G401.6 (cell line): ENCODE data around the gene PRKD2.

Source experiments
- FAIRE-seq: peaks from 2 replicates; lab custom pipeline; 2012; peaks lifted over from hg19 to GRCh38; lab: Jason Lieb, UNC

The PRKD2 gene

DNA sequence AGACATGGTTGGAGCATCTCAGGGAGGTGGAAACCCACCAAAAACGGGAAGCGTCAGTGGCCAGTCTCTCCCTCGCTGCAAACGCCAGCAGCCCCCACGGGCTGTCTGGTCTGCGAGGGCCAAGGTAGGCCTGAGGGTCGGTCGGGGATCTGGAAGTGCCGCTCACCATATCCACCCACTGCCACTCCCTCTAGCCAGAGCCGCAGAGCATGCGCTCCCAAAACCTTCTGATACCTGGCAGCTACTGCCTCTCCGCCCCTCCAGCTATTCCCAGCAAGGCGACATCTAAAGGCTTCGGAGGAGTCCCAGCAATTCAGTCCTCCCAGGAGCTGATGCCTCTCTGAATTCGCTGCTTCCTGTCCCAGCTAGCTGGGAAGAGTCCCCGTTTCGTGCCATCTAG lies 24.5 kb upstream of the PRKD2 start:
- FAIRE-seq: no peak

GRCh38 chr19:46739290-46739771 lies 22.4 kb upstream of the PRKD2 start:
- FAIRE-seq: no peak

GRCh38 chr19:46737761-46738171 lies 20.9 kb upstream of the PRKD2 start:
- no peak for FAIRE-seq

- FAIRE-seq: no peak
Observed at GRCh38 chr19:46737298-46737654, 20.4 kb upstream of the PRKD2 start.

DNA sequence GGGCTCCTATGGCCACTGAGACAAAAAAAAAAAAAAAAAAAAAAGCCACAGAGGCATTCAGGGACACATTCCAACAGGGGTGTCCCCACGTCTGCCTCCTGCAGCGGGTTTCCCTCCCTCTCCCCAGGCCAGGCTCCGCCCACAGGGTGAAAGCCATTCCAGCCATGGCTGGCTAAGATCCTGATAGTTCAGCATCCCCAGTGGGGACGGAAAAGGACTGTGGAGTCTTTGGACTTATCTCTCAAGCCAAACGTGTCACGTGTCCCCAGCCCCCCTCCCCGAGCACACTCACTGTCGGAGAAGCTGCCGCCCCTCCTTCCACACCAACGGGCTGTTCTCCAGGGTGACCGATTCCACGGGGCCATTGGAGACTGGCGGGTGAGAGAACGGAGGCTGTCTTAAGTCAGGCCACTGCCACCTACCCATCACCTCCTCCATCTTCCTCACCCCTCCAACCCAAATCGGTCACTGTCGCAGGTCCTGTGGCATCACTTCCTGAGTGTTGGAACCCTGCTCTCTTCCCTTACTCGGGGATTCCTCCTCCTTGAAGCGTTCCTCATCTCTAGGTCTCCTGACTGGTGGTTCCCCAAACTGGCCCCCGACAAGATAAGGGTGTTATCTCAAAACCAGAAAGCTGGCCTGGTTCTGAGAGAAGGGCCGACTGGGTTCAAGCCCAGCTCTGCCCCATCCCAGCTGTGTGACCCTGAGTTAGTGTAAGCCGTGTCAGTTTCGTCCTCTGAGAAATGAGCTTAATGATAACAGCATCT lies 19.8 kb upstream of the PRKD2 start:
- no peak for FAIRE-seq

DNA sequence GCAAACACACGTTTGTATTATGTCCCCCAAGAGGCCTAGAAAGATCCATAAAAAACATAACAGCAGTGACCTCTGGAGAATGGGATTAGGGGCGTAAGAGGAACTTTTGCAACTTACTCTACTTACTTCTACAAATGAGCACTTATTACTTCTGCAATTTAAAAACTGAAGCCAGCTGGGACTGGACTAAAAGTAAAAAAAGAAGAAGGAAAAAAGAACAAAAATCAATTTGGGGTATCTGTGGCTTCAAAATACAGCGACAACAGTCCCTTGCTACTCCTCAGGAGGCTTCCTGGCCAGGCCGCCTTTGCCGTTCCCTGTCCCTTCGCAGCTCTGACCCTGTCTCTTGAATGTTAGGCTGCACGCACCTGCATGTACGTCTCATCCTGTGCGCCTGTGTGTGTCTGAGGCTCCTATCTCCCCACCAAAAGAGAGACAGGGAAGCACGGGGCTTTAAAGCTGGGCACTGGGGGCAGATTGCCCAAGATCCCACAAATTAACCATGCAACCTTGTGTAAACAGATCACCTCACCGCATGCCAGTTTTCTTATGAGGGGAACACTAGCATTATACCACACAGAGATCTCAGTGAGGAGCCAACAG lies 16.9 kb upstream of the PRKD2 start:
- FAIRE-seq: no peak

DNA sequence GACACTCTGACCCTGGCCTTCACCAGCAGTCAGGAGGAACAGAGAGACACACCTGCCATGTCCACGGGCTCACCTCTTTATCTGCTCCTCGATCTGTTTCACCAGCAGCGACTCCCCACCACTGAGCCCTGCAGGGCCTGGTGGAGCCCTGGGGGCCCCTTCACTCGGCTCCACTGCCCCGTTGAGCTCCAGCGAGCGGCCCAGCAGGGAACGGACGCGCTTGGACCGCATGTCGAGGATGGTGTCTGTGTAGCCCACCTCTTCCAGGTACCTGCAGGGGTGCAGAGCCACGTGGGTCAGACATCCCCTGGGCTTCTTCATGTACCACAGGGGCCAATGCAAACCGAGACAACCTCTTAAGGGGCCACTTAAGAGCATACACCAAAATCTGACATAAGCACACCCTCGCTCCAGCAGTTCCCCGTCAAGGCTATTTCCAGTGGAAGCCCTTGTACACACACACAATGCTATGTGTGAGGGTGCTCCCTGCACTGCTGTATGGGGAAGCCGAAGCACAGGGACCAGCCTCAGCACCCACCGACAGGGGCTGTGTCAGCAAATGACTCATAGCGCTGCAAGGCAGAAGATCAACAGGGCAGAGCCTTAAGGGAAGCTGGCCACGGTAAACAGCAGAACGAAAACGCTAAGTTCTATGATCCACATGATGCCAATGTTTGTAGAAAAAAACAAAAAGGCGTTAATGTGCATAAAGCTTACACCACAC lies 16.2 kb upstream of the PRKD2 start:
- no peak for FAIRE-seq

GRCh38 chr19:46732172-46732938 lies 15.4 kb upstream of the PRKD2 start:
- FAIRE-seq: no peak

DNA sequence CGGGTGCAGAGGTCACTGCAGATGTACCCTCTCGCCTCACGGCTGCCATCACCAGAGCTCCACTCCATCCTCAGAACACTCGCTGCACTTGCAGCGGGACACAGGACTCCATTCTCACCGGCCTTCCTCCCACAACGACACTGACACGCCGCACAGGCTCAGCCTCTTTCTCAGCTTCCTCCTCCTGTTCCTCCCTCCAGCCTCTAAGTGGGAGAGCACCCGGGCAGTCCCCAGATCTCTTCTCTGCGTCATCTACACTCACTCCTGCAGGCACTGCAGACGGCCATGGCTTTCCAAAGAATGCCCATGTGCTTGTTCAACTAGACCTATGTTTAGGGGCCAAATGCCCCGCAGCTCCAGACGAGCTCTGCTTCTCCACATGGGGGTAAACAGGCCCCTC lies 14.7 kb upstream of the PRKD2 start:
- FAIRE-seq: no peak

DNA sequence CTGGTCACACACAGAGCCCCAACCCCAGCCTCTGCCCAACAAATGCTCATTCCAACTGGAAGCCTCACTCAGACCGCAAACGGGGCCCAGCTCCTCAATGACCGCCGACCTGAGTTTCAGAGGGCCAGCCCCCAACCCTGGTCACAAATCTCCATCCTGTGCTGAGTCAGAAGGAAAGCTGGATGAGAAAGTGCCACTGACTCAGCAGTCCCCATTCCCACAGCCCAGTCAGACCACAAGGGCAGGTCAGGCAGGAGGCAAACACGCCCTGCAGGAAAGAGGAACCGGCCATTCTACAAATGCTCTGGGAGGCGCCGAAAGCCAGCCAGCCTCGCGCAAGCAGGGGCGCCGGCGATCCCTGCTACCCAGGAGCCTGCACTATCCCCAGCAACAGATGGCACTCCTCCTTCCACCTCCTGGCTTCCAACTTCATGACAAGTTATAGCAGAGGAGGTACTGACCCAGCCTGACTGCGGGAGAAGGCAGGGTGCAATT lies 14.1 kb upstream of the PRKD2 start:
- no peak for FAIRE-seq

GRCh38 chr19:46730595-46730994 lies 13.7 kb upstream of the PRKD2 start:
- FAIRE-seq: no peak

- no peak for FAIRE-seq
Observed at GRCh38 chr19:46730187-46730586, 13.3 kb upstream of the PRKD2 start.

DNA sequence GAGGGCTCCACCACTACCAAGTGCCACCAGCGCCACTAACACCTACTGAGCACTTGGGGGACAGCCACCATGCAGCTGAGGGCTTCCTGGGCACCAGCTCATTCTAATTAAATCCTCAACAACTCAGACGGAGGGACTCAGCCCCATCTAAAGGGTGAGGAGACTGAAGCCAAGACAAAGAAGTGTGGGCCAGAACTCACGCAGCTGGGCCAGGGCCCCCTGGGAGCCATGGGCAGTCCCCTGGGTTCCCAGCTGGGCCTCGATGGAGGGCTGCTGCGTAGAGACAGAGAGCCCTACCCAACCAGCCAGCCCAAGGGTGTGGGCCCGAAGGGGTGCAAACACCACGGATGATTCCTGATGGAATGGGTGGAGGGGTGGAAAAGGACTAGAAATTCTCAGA lies 12.8 kb upstream of the PRKD2 start:
- no peak for FAIRE-seq

- FAIRE-seq: no peak
Observed at GRCh38 chr19:46728693-46729339, 11.9 kb upstream of the PRKD2 start.

DNA sequence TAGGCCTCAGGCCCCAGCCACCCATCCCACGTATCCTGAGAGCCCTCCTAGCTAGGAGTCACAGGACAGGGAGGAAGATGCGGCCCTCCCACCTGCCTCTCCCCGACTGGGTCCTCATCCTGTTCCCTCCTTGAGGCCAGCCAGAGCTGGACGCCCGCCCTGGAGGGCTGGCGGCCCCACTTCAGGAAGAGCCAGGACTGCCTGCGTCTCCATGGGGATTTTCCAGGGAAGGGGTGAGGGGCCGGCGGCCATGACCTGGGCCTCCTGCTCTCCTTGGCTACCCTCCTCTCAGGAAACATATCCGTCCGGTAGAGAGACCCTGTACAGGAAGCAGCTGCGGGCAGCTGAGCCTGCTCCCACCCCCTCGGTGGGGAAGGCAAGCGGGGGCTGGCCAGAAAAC lies 11.3 kb upstream of the PRKD2 start:
- no peak for FAIRE-seq

DNA sequence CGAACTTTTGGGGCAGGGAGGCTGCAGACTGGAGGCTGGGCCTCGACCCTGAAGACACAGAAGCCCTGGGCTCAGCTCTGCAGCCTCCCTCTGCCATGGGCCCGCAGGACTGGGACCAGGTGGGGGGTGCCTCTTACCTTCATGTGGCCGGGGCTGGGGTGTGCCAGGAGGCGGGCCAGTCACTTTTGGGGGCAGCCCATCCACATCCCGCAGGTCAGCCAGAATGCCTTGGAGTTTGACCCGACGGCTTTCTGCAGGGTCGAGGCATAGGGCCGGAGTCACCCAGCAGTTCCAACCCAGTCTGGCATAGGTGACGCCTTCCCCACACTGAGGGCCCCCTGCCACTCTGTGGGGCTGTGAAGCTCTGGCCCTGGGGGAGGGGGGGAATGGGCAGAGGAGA lies 10.8 kb upstream of the PRKD2 start:
- no peak for FAIRE-seq

GRCh38 chr19:46726971-46727501 lies 10.1 kb upstream of the PRKD2 start:
- no peak for FAIRE-seq

GRCh38 chr19:46726551-46726950 lies 9.6 kb upstream of the PRKD2 start:
- no peak for FAIRE-seq

DNA sequence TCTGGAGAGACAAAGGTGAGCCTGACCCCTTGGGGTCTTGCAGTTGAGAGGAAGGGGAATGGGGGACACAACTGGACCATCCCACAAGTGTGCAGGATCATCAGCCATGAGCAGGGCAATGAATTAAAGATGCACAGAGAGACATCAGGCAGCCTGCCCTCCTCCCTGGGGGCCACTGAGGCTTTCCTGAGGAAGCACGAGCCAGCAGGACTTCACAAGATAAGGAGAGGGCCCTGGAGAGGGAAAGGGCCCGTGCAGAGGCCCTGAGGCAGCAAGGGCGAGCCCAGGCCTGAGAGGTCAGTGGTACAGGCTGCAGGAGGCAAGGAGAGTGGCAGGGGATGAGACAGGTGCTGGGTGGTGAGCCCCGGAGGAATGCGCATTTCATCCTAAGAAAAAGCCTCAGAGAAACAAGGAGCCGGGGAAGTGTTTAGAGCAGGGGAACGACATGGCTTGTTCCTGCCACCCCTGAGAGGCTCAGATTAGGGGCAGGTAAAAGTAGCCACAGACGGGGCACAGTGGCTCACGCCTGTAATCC lies 9.0 kb upstream of the PRKD2 start:
- no peak for FAIRE-seq

DNA sequence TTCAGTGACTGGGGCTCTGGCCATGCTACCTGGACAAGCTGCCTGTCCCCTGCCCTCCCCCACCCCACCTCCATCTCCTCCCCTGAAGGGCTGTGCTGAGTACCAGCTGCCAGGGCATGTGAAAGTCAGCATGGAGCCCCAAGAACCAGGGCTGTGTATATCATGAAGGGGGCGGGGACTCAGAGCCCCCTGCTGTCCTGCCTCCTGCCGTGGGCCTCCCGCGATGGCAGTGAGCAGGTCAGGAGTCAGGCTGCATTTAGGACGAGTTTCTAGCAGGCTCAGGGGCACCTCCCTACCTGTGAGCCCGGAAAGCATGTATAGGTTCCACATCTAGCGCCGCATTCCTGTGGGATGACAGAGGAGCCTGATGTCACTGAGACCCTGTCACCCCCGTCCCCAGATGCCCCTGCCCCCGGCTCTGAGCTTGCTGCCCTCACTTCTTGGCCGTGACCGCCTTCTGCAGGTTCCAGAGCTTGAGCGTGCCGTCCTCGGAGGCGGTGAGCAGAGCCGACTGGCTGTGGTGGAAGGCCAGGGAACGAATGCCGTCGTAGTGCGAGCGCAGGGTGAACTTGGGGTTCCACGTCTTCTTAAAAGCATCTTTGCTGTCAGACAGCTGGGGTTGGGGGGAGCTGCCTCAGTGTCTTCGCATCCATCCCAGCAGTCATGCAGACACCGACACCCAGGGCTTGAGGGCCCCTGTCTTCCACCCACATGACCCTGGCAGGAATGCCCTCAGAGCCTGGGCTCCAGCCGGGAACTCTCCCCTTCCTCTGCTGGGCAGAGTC lies 8.3 kb upstream of the PRKD2 start:
- FAIRE-seq: no peak

DNA sequence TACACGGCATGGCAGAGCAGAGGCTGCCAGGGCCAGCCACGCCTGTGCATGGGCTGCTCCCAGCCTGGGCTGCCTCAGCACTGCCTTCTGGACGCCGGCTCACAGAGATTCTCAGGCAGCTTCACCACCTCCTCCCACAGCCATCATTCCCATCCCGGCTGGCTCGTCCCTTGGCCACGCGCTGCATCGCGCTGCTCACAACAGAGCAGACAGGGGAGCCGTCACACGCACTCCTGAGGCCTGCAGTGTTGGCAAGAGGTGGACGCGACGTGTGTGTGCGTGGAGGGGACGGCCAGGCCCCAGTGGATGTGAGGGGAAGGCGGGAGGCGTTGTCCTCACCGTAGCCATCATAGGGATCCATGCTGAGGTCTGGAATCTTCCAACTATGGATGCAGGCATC lies 7.6 kb upstream of the PRKD2 start:
- FAIRE-seq: no peak
